Measurements from ENCODE around the gene NTN3. TPM values are rescaled to one million over a fixed set of nuclear protein-coding genes. Genes with fewer than 3 reads are reported as not detected.

NTN3 gene
- total RNA-seq, 1 experiment from 2014 or later: not detected

DNA sequence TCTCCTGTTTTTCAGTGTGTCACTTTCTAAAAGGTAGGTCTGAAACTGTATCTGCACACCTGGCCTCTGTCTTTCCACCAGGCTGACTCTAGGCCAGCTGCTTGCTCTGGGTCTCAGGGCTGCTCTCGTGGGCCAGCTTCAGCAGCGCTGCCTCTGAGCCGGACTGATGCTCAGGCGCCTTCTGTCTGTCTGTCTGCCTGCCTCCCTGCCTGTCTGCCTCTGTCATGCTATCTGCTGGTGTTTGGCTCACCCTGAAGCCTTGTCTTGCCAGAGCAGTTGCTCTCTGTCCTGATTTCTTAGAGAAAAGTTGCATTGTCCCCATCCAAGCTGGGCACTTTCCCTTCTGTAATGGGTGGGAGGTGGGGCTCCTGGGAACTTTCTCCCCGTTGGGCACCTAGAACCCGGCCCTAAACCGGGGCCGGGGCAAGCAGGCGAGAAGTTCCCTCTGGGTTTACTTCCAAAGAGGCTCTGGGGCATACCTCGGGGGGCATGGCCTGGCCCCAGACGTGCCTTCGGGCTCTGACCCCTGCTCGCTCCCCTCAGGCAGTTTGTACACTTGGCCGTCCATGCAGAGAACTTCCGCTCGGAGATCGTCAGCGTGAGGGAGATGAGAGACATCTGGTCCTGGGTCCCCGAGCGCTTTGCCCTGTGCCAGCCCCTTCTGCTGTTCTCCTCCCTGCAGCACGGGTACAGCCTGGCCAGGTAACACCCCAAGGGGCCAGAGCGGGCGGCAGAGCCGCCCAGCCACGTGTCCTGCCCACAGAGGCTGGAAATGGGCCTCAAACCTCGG is 26.8 kb downstream of the NTN3 start:
- TF ChIP-seq, protein P1, sequence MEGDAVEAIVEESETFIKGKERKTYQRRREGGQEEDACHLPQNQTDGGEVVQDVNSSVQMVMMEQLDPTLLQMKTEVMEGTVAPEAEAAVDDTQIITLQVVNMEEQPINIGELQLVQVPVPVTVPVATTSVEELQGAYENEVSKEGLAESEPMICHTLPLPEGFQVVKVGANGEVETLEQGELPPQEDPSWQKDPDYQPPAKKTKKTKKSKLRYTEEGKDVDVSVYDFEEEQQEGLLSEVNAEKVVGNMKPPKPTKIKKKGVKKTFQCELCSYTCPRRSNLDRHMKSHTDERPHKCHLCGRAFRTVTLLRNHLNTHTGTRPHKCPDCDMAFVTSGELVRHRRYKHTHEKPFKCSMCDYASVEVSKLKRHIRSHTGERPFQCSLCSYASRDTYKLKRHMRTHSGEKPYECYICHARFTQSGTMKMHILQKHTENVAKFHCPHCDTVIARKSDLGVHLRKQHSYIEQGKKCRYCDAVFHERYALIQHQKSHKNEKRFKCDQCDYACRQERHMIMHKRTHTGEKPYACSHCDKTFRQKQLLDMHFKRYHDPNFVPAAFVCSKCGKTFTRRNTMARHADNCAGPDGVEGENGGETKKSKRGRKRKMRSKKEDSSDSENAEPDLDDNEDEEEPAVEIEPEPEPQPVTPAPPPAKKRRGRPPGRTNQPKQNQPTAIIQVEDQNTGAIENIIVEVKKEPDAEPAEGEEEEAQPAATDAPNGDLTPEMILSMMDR (IDR thresholded peaks at IDR 0.05; ENCODE audit: unreplicated experiment): no peak
- H3K9me3 Mint-ChIP-seq (ENCODE audit: unreplicated experiment): no peaks in the 10 kb centered on the region
- H3K36me3 Mint-ChIP-seq (ENCODE audit: insufficient read depth, unreplicated experiment): peaks cover 13% of the 10 kb centered on the region
- no TSS peak for BruUV-seq (replicated peaks)
- ChIA-PET CTCF (no interaction called here), POLR2A (no interaction called here)
- no peak overlapping the region for H3K4me3 Mint-ChIP-seq (ENCODE audit: unreplicated experiment)
- no peak overlapping the region for H3K27ac Mint-ChIP-seq (ENCODE audit: low read depth, unreplicated experiment)
- intact Hi-C loops (cut with micrococcal nuclease): no loop called here
- no peak for DNase-seq (ENCODE audit: unreplicated experiment)
- peaks cover 5% of the 10 kb centered on the region for H3K4me1 Mint-ChIP-seq (ENCODE audit: insufficient read depth, unreplicated experiment)
- no peaks in the 10 kb centered on the region for H3K27me3 Mint-ChIP-seq (ENCODE audit: insufficient read depth, unreplicated experiment)

DNA sequence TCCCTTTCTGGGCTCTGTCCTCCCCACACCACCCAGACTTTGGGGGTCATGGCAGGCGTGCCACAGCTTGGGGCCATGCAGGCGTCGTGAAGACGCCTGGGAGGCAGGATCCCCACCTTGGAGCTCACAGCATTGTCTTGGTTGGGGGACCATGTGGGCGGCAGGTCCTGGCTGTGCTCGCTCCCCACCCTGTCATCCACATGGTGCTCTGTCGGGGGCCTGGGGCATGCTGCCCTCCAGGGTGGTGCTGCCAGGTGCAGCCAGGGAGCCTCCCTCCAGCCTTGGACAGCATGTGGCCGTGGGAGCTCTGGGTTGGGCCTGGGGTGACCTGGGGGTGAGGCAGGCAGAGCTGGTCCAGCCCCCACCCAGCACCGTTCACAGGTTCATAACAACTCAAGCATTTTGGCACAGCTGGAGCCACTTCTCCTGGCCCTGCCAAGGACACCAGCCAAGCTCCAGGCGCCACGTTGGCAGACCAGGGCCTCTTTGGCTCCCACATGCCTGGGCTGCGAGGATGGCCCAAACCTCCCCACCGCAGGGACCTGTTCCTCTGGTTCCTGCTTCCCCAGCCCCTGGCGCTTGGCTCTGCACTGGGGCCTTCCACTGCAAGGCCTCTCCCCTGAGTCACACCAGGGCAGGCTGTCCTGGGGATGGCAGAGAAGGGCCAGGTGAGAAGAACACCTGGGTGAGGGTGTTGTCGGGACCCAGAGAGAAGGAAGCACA is 27.6 kb downstream of the NTN3 start:
- CTCF ChIA-PET: interaction anchor here (0.6 to 1.8 kb wide), 2 partner anchors 69 to 75 kb away, joined by 3 to 4 read pairs; no protein-coding TSS in a partner anchor
- POLR2A ChIA-PET: no interaction called here
- no peak overlapping the region for H3K27ac Mint-ChIP-seq (ENCODE audit: low read depth, unreplicated experiment)

DNA sequence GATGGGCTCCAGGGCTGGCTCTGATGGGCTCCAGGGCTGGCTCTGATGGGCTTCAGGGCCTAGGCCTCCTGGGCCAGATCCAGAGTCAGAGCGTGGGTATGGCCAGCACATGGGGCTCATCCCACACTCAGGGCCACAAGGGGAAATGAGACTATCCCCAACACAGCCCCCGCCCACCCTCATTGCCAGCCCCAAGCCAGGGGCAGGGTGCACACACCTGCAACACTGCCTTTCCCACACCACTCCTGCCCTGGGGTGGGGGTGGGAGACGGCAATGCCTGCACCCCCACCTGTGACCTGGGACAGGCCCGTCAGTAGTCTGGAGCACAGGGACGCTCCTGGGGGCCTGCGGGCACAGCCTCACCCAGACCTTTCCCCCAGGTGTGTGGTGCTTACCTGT is 28.4 kb downstream of the NTN3 start:
- H3K4me1 Mint-ChIP-seq (ENCODE audit: insufficient read depth, unreplicated experiment): peaks cover 5% of the 10 kb centered on the region
- POLR2A ChIA-PET: interaction anchor here (0.9 kb wide), 1 partner anchor 10 kb away, joined by 3 read pairs; no protein-coding TSS in a partner anchor
- intact Hi-C loops (cut with micrococcal nuclease): no loop called here
- BruUV-seq (replicated peaks): no TSS peak
- no peaks in the 10 kb centered on the region for H3K9me3 Mint-ChIP-seq (ENCODE audit: unreplicated experiment)
- no peaks in the 10 kb centered on the region for H3K27me3 Mint-ChIP-seq (ENCODE audit: insufficient read depth, unreplicated experiment)
- no peak for DNase-seq (ENCODE audit: unreplicated experiment)
- H3K36me3 Mint-ChIP-seq (ENCODE audit: insufficient read depth, unreplicated experiment): peaks cover 13% of the 10 kb centered on the region
- no peak overlapping the region for H3K4me3 Mint-ChIP-seq (ENCODE audit: unreplicated experiment)
- TF ChIP-seq, protein P1 (IDR thresholded peaks at IDR 0.05; ENCODE audit: unreplicated experiment): no peak
- CTCF ChIA-PET: interaction anchor here (0.7 to 2.5 kb wide), 3 partner anchors 18 to 230 kb away, joined by 3 to 11 read pairs (median 4); no protein-coding TSS in a partner anchor
- no peak overlapping the region for H3K27ac Mint-ChIP-seq (ENCODE audit: low read depth, unreplicated experiment)

More for the DNA sequence above, 27.6 kb downstream of the NTN3 start:
- H3K9me3 Mint-ChIP-seq (ENCODE audit: unreplicated experiment): no peaks in the 10 kb centered on the region
- H3K27me3 Mint-ChIP-seq (ENCODE audit: insufficient read depth, unreplicated experiment): no peaks in the 10 kb centered on the region
- intact Hi-C loops (cut with micrococcal nuclease): no loop called here
- no TSS peak for BruUV-seq (replicated peaks)
- peaks cover 5% of the 10 kb centered on the region for H3K4me1 Mint-ChIP-seq (ENCODE audit: insufficient read depth, unreplicated experiment)
- peaks cover 13% of the 10 kb centered on the region for H3K36me3 Mint-ChIP-seq (ENCODE audit: insufficient read depth, unreplicated experiment)
- no peak overlapping the region for H3K4me3 Mint-ChIP-seq (ENCODE audit: unreplicated experiment)
- TF ChIP-seq, protein P1 (IDR thresholded peaks at IDR 0.05; ENCODE audit: unreplicated experiment): no peak
- no peak for DNase-seq (ENCODE audit: unreplicated experiment)

DNA sequence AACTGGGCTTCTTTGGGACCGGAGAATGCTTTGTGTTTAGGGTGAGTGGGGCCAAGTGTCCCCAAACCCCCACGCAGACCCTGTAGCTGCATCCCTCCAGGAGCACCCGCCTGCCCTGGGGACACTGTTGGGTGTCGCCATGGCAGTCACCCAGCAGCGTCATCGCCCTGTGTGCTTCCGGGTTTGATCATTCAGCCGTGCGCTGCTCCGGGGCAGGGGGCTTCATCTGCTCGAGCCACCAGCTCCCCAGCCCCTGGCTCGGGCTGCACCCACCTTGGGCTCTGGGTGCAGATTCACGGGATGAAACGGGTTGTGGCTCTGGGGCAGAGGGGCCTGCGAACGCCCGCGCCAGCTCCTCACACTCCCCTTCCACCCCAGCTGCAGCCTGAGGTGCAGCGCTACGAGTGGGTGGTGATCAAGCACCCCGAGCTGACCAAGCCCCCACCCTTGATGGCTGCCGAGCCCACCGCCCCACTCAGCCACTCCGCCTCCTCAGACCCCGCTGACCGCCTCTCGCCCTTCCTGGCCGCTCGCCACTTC is 28.9 kb downstream of the NTN3 start:
- peaks cover 13% of the 10 kb centered on the region for H3K36me3 Mint-ChIP-seq (ENCODE audit: insufficient read depth, unreplicated experiment)
- CTCF ChIA-PET: interaction anchor here (0.6 to 2.5 kb wide), 6 partner anchors 10 to 231 kb away, joined by 3 to 11 read pairs (median 4); no protein-coding TSS in a partner anchor
- BruUV-seq (replicated peaks): no TSS peak

More for the DNA sequence above, 28.9 kb downstream of the NTN3 start:
- POLR2A ChIA-PET: interaction anchor here (0.9 to 1.6 kb wide), 2 partner anchors 11 to 233 kb away, joined by 3 to 5 read pairs; no protein-coding TSS in a partner anchor
- Mint-ChIP-seq H3K9me3 (ENCODE audit: unreplicated experiment) (no peaks in the 10 kb centered on the region), H3K4me1 (ENCODE audit: insufficient read depth, unreplicated experiment) (peaks cover 5% of the 10 kb centered on the region), H3K4me3 (ENCODE audit: unreplicated experiment) (no peak overlapping the region), H3K27me3 (ENCODE audit: insufficient read depth, unreplicated experiment) (no peaks in the 10 kb centered on the region), H3K27ac (ENCODE audit: low read depth, unreplicated experiment) (no peak overlapping the region)
- intact Hi-C loops (cut with micrococcal nuclease): loop anchor here (2.0 kb wide), 1 partner anchor 305 kb away; no protein-coding TSS in a partner anchor
- TF ChIP-seq, protein P1 (IDR thresholded peaks at IDR 0.05; ENCODE audit: unreplicated experiment): no peak
- DNase-seq (ENCODE audit: unreplicated experiment): no peak
